Endothelial cell of umbilical vein (primary cell): ENCODE results near the gene LEMD1. TPM values are rescaled to one million over a fixed set of nuclear protein-coding genes. Genes with fewer than 3 reads are reported as not detected.

ENCODE experiments used
- BruUV-seq: library from RNA; stranded (reverse); fragments of 400-500 nt; replicated peaks from 2 replicates; lab custom pipeline; 2021; lab: Mats Ljungman, UMichigan
- CTCF ChIA-PET: fragments of 300-600, 350-600 bp; sonication (Branson Sonifier 250); formaldehyde crosslinking; loops from one replicate; lab custom pipeline; 2021; ENCODE audit warnings: antibody characterized with exemption, inconsistent platforms; lab: Charles Lee
- POLR2A ChIA-PET: fragments of 300-600, 350-600 bp; sonication (Branson Sonifier 250); formaldehyde crosslinking; loops from one replicate; lab custom pipeline; 2021; ENCODE audit warnings: antibody characterized with exemption, inconsistent platforms; lab: Charles Lee
- DNase-seq: peaks from one replicate; pipeline ENCODE4 v3.0.0-alpha.2; 2011; ENCODE audit warnings: low read depth, low spot score
- FAIRE-seq: peaks from 2 replicates; lab custom pipeline; 2011; peaks lifted over from hg19 to GRCh38; lab: Jason Lieb, UNC
- H2AFZ ChIP-seq: 2 replicates; pipeline ENCODE4 v1.6.0; 2012; ENCODE audit warnings: low read depth, low read length, control low read depth, inconsistent platforms
- H3K27ac ChIP-seq: 2 replicates; pipeline ENCODE4 v1.5.1; 2011; ENCODE audit warnings: low read depth, mild to moderate bottlenecking, control low read depth, low read length, moderate library complexity; ENCODE audit not compliant: insufficient read depth
- H3K27me3 ChIP-seq, 2 experiments: 2 replicates each; pipeline versions ENCODE4 v1.6.0 to v1.6.1; 2011; ENCODE audit warnings: low read length in 2 of 2, mixed read lengths in 1 of 2; ENCODE audit not compliant: control insufficient read depth in 2 of 2, insufficient read depth in 2 of 2
- H3K36me3 ChIP-seq, 2 experiments: 2 replicates in 1 of 2; 3 replicates in 1 of 2; pipeline ENCODE4 v1.5.1; 2011; ENCODE audit warnings: low read length in 2 of 2, mild to moderate bottlenecking in 1 of 2, moderate library complexity in 1 of 2; ENCODE audit not compliant: control insufficient read depth in 2 of 2, insufficient read depth in 2 of 2; ENCODE audit errors: extremely low read depth in 1 of 2
- H3K4me1 ChIP-seq: 3 replicates; pipeline ENCODE4 v1.5.1; 2011; ENCODE audit warnings: mild to moderate bottlenecking, low read length; ENCODE audit not compliant: control insufficient read depth, insufficient read depth; ENCODE audit errors: extremely low read depth
- H3K4me2 ChIP-seq: 2 replicates; pipeline ENCODE4 v1.6.1; 2011; ENCODE audit warnings: low read length, control low read depth, mixed read lengths; ENCODE audit not compliant: insufficient read depth
- H3K4me3 ChIP-seq, 3 experiments: fragments of 200-600 bp in 1 of 3; sonication (generic), shearing (Covaris generic) in 1 of 3; replicated peaks in 1 of 3; 2 replicates each; pipeline ENCODE4 v1.5.1; 2011 to 2016; ENCODE audit warnings: control low read depth in 3 of 3, low read length in 3 of 3, mild to moderate bottlenecking in 2 of 3, inconsistent platforms in 1 of 3, low read depth in 1 of 3, moderate library complexity in 1 of 3; ENCODE audit not compliant: insufficient read depth in 1 of 3
- H3K79me2 ChIP-seq: 2 replicates; pipeline ENCODE4 v1.6.0; 2012; ENCODE audit warnings: low read length, inconsistent platforms; ENCODE audit not compliant: control insufficient read depth, insufficient read depth
- H3K9ac ChIP-seq: replicated peaks from 2 replicates; pipeline ENCODE3; 2011; ENCODE audit warnings: low read length, control low read depth; ENCODE audit not compliant: insufficient read depth; ENCODE audit errors: extremely low read depth
- H3K9me1 ChIP-seq: replicated peaks from 3 replicates; pipeline ENCODE4 v1.6.0; 2011; ENCODE audit warnings: mild to moderate bottlenecking, low read length; ENCODE audit not compliant: control insufficient read depth, insufficient read depth; ENCODE audit errors: extremely low read depth
- H3K9me3 ChIP-seq: replicated peaks from 2 replicates; pipeline ENCODE4 v1.5.1; 2012; ENCODE audit warnings: low read length, inconsistent platforms; ENCODE audit not compliant: control insufficient read depth, insufficient read depth
- H4K20me1 ChIP-seq: replicated peaks from 2 replicates; pipeline ENCODE3; 2011; ENCODE audit warnings: mild to moderate bottlenecking, low read length; ENCODE audit not compliant: control insufficient read depth, insufficient read depth; ENCODE audit errors: extremely low read depth
- CTCF ChIP-seq, 2 donors: IDR thresholded peaks; 1 replicate in 1 of 2; 2 replicates in 1 of 2; pipeline ENCODE4 v1.5.1; 2011; ENCODE audit warnings: low read length in 2 of 2, mild to moderate bottlenecking in 2 of 2, moderate library complexity in 2 of 2, control low read depth in 1 of 2, inconsistent platforms in 1 of 2, low read depth in 1 of 2; ENCODE audit not compliant: insufficient read depth in 1 of 2; ENCODE audit errors: extremely low read depth in 1 of 2
- EZH2 ChIP-seq: IDR thresholded peaks from 2 replicates; pipeline ENCODE4 v1.6.1; 2012; ENCODE audit warnings: borderline replicate concordance, low read depth, mild to moderate bottlenecking, moderate library complexity, low read length, inconsistent platforms; ENCODE audit not compliant: severe bottlenecking
- FOS ChIP-seq: IDR thresholded peaks from 2 replicates; pipeline ENCODE4 v1.6.1; 2011; ENCODE audit warnings: mild to moderate bottlenecking, low read length, moderate library complexity, borderline replicate concordance; ENCODE audit not compliant: insufficient read depth
- GATA2 ChIP-seq: IDR thresholded peaks from 2 replicates; pipeline ENCODE4 v1.7.0; 2011; ENCODE audit warnings: low read depth, mild to moderate bottlenecking, moderate library complexity, mixed read lengths, low read length; ENCODE audit not compliant: insufficient read length, insufficient read depth
- JUN ChIP-seq: IDR thresholded peaks from 2 replicates; pipeline ENCODE4 v1.6.1; 2011; ENCODE audit warnings: borderline replicate concordance, low read depth; ENCODE audit not compliant: insufficient read length, insufficient read depth
- MAX ChIP-seq: IDR thresholded peaks from 2 replicates; pipeline ENCODE4 v1.6.1; 2011; ENCODE audit not compliant: insufficient read depth, insufficient read length
- MYC ChIP-seq: IDR thresholded peaks from one replicate; pipeline ENCODE4 v1.6.1; 2011; ENCODE audit warnings: mild to moderate bottlenecking, low read depth, low read length
- POLR2A ChIP-seq: IDR thresholded peaks from 2 replicates; pipeline ENCODE4 v1.6.1; 2012; ENCODE audit warnings: low read depth, mild to moderate bottlenecking, control low read depth, low read length
- POLR2AphosphoS5 ChIP-seq: IDR thresholded peaks from 2 replicates; pipeline ENCODE4 v1.6.1; 2012; ENCODE audit warnings: low read depth, mild to moderate bottlenecking, control low read depth, low read length, moderate library complexity; ENCODE audit not compliant: insufficient read depth
- dilution Hi-C: fragments of 300-500 bp; cut with MboI; formaldehyde crosslinking; loops from one replicate; pipeline ENCODE4 v1.15.0; 2019; ENCODE audit warnings: low sequenced_read_pairs; ENCODE audit not compliant: extremely low pct_ligation_motif_present
- intact Hi-C: fragments of 100-400 bp; cut with micrococcal nuclease; formaldehyde crosslinking; loops from one replicate; pipeline ENCODE4 v1.10.0; 2022
- polyA plus RNA-seq, 4 experiments: library from polyadenylated mRNA; depleted of rRNA in 3 of 4; stranded (reverse) in 3 of 4; unstranded in 1 of 4; fragments of >200 nt; gene quantifications; 2 replicates each; pipeline versions ENCODE4 v1.2.1 to v1.2.3, GENCODE V29; 2011 to 2012; ENCODE audit warnings: missing spikeins in 1 of 4
- total RNA-seq: library from RNA; stranded (reverse); gene quantifications from 2 replicates; pipeline ENCODE4 v1.2.3, GENCODE V29; 2021

LEMD1 gene
- total and polyA plus RNA-seq, 2 donors (not counting 3 experiments of a cell fraction or from before 2014, with no cell fraction given), result not detected

- intact Hi-C loops (no loop called here), dilution Hi-C loops (no loop called here)
- Histone ChIP-seq H3K27me3 (peaks cover 31 to 36% of the 10 kb centered on the region in 2 experiments), H3K79me2 (no peaks in the 10 kb centered on the region), H2AFZ (no peak overlapping the region), H3K27ac (no peak overlapping the region), H4K20me1 (no peaks in the 10 kb centered on the region), H3K4me3 (no peak overlapping the region), H3K4me1 (no peaks in the 10 kb centered on the region), H3K36me3 (no peaks in the 10 kb centered on the region), H3K9ac (no peak overlapping the region), H3K9me3 (no peaks in the 10 kb centered on the region), H3K4me2 (no peak overlapping the region), H3K9me1 (no peaks in the 10 kb centered on the region)
- DNase-seq (no peak), FAIRE-seq (no peak)
- CTCF ChIA-PET, result interaction anchor here (0.7 to 3.9 kb wide), 4 partner anchors 21 to 149 kb away, joined by 3 to 17 read pairs (median 4); no protein-coding TSS in a partner anchor
- no TSS peak for BruUV-seq
- TF ChIP-seq MYC (no peak), FOS (no peak), EZH2 (no peak), POLR2AphosphoS5 (no peak), CTCF (IDR thresholded peaks at IDR 0.05; ENCODE audit: extremely low read depth in 1 of 2, insufficient read depth in 1 of 2, low read depth in 1 of 2, low read length in 2 of 2) (no peak), POLR2A (no peak), MAX (no peak), GATA2 (no peak), JUN (no peak)
- POLR2A ChIA-PET, result no interaction called here
These were observed 45.1 kb downstream of the LEMD1 start for GRCh38 chr1:205376739-205377138.
